Panc1 (cell line): Measurements from ENCODE around the gene FBP1. TPM values are rescaled to one million over a fixed set of nuclear protein-coding genes. Genes with fewer than 3 reads are reported as not detected.

ENCODE experiments used
- total RNA-seq: library from RNA; stranded (reverse); gene quantifications from one replicate; pipeline ENCODE4 v1.2.1, GENCODE V29; 2021; ENCODE audit not compliant: unreplicated experiment

FBP1 gene
- total RNA-seq, 1 experiment from 2014 or later, result 0.36 TPM

Other genes starting within 250 kb of the FBP1 start
- gene PCAT7, start 84.4 kb downstream of the FBP1 start, total RNA-seq, result 0.59 TPM
- gene FBP2, start 45.7 kb downstream of the FBP1 start, total RNA-seq, result not detected
- gene AOPEP, start 87.2 kb upstream of the FBP1 start, total RNA-seq, result 36.4 TPM